ENCODE measurements around the gene SNPH.

GRCh38 chr20:1321654-1321939 lies 55.5 kb downstream of the SNPH start:
- TF ChIP-seq EGR1 (IDR thresholded peaks at IDR 0.05) (no peak), ZBTB7A (IDR thresholded peaks at IDR 0.05; ENCODE audit: low read depth) (no peak), NFIC (IDR thresholded peaks at IDR 0.05) (no peak), RAD21 (IDR thresholded peaks at IDR 0.05; ENCODE audit: low read depth) (no peak), TCF12 (IDR thresholded peaks at IDR 0.05; ENCODE audit: low read depth) (no peak), EP300 (IDR thresholded peaks at IDR 0.05; ENCODE audit: borderline replicate concordance) (no peak), YY1 (IDR thresholded peaks at IDR 0.05; ENCODE audit: low read depth) (no peak), CEBPB (IDR thresholded peaks at IDR 0.05) (no peak), FOXM1 (IDR thresholded peaks at IDR 0.05; ENCODE audit: borderline replicate concordance, low read depth) (no peak), TAF1 (IDR thresholded peaks at IDR 0.05; ENCODE audit: low read depth) (no peak)

All from Ishikawa (cell line).